ENCODE results near the gene GPHN.

- TF ChIP-seq CTCF (IDR thresholded peaks at IDR 0.05), result no peak
- no peak for TF ChIP-seq POLR2A (IDR thresholded peaks at IDR 0.05)
Observed at GRCh38 chr14:66464261-66464660, 43.7 kb upstream of the GPHN start.
